Fibroblast of pulmonary artery (primary cell): Measurements from ENCODE around the gene BMF.

Source experiments
- DNase-seq: peaks from one replicate; pipeline ENCODE4 v3.0.0-alpha.2; 2010; ENCODE audit warnings: low read depth
- H3K4me3 ChIP-seq: replicated peaks from 2 replicates; pipeline ENCODE4 v1.5.1; 2011; ENCODE audit warnings: low read depth, mild to moderate bottlenecking, control low read depth, low read length, moderate library complexity
- CTCF ChIP-seq: IDR thresholded peaks from 2 replicates; pipeline ENCODE4 v1.5.1; 2011; ENCODE audit warnings: mild to moderate bottlenecking, control low read depth, low read length, inconsistent platforms; ENCODE audit errors: missing control alignments

Gene BMF

GRCh38 chr15:40110866-40111550, 2.3 kb upstream of the BMF start:
- no peak for DNase-seq
- H3K4me3 ChIP-seq: no peak overlapping the region
- no peak for TF ChIP-seq CTCF

GRCh38 chr15:40108061-40108854, 421 bp downstream of the BMF start:
- TF ChIP-seq CTCF: no peak
- peak; percentile 60 for DNase-seq
- peak overlapping the region; percentile 83 for H3K4me3 ChIP-seq

- DNase-seq: peak; percentile 88
- H3K4me3 ChIP-seq: no peak overlapping the region
- TF ChIP-seq CTCF: no peak
Observed at GRCh38 chr15:40106203-40107161, 2.2 kb downstream of the BMF start.

- DNase-seq: no peak
- TF ChIP-seq CTCF: no peak
- no peak overlapping the region for H3K4me3 ChIP-seq
Observed at GRCh38 chr15:40105517-40106202, 3.0 kb downstream of the BMF start.

GRCh38 chr15:40104865-40105516, 3.7 kb downstream of the BMF start:
- peak; percentile 92 for TF ChIP-seq CTCF
- DNase-seq: peak; percentile 88
- H3K4me3 ChIP-seq: no peak overlapping the region
